Activated CD4-positive, alpha-beta T cell treated with anti-CD3 and anti-CD28 coated beads for 24 hours (primary cell): ENCODE results near the gene TERT.

Source experiments
- DNase-seq, 2 donors: peaks; one replicate each; pipeline ENCODE4 v3.0.0-alpha.2; 2020; ENCODE audit warnings: low read depth in 2 of 2

Gene TERT

DNA sequence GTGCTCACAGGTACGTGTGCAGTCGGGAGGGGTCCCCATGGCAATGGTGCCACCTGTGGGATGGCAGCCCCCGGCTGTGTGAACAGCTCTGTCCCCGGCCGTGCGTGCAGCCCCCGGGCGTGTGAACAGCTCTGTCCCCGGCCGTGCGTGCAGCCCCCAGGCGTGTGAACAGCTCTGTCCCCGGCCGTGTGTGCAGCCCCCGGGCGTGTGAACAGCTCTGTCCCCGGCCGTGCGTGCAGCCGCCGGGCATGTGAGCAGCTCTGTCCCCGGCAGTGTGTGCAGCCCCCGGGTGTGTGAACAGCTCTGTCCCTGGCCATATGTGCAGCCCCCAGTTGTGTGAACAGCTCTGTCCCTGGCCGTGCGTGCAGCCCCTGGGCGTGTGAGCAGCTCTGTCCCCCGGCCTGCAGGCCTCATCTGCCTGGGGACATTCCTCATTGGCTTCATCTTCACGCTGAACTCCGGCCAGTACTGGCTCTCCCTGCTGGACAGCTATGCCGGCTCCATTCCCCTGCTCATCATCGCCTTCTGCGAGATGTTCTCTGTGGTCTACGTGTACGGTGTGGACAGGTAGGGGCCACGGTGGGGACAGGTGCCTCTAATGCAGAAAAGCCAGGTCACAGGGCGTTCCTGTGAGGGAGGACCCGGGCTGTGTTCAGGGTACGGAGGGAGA lies 75.6 kb downstream of the TERT start:
- DNase-seq, result no peak

DNA sequence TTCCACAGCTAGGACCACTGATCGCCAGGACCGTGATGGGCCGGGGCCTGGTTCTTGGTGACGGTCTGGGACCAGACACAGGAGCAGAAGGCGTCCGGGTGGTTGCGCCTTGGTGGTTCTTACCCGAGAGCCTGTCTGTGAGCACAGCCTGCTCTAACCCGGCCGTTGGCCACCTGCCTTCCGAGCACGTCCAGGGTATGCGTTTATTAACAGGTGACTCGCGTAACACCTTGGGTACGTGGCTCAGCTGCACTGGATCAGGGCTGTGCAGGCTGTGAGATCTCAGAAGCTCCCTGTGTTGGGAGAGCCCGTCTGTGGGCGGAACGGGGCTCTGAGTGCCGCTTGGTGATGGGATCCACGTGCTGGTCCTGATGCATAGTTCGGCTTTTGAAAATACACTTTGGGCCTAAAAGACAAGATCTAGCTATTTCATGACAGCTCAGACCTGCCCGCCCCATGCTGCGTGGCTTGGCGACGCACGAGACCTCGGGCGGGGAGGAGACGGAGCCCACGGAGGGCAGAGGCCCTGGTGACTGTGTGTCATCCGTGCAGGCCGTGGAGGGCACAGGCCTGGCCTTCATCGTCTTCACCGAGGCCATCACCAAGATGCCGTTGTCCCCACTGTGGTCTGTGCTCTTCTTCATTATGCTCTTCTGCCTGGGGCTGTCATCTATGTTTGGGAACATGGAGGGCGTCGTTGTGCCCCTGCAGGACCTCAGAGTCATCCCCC lies 76.4 kb downstream of the TERT start:
- no peak for DNase-seq

DNA sequence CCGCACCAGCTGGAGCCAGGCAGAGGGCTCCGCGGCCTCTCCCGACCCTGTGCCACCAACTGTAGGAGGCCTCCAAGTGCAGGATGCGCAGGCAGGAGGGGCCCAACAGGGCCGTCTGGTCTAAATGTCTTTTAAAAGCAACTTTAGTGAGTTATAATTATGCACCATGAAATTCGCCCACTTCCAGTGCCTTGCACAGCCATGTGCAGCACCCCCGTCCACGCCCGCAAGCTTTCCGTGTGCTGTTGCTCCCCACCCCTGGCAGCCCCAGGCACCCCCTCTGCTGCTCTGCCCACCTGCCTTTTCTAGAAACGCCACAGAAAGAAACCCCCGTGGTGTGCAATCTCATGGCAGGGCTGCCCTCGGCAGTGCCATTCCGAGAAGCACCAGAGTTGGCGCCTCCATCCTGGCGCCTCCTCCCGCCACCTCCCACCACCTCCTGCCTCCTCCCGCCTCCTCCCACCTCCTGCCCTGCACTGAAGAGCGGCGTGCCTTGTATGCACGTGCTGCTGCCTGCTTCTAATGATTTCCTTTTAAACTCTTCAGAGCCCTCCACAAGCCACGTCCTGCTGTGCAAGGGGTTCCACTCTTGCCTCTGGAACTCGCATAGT lies 77.2 kb downstream of the TERT start:
- DNase-seq, result no peak

DNA sequence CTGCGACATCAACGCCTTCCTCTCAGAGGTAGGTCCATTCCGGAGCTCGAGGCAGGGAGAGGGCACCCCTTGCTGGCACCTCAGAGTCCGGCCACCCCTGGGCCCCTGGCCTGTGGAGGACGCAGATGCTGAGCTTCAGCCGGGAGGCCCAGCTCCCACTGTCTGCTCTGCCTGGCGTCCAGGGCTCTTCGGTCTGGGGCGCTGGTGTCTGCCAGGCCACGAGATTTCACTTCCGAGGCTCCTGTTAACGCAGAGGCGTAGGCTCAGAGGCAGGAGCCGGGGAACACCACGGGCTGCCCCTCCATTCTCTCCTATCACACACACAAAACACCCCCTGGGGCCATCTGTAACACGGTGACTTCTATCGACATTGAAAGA lies 78.0 kb downstream of the TERT start:
- DNase-seq, result no peak

DNA sequence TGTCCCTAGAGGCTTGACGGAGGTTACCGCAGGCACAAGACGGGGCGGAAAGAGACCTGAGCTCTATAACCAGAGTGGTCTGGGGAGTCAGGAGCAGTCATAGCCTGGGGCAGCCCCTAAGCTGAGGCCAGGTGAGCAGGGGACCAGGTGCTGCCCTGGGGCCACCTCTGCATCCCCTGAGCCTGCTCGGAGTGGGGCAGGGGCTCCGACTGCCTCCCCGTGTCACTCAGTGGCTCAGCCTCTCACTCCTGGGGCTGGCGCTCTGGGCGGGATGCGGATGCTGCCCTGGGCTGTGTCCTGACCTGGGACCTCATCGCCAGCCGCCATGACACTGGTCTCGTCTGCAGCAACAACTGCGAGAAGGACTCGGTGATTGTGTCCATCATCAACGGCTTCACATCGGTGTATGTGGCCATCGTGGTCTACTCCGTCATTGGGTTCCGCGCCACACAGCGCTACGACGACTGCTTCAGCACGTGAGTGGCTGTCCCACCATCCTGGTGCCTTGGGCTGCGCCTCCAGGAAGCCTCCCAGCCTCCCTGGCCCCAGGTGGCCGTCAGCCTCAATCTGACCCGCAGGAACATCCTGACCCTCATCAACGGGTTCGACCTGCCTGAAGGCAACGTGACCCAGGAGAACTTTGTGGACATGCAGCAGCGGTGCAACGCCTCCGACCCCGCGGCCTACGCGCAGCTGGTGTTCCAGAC lies 78.5 kb downstream of the TERT start:
- DNase-seq, result no peak

DNA sequence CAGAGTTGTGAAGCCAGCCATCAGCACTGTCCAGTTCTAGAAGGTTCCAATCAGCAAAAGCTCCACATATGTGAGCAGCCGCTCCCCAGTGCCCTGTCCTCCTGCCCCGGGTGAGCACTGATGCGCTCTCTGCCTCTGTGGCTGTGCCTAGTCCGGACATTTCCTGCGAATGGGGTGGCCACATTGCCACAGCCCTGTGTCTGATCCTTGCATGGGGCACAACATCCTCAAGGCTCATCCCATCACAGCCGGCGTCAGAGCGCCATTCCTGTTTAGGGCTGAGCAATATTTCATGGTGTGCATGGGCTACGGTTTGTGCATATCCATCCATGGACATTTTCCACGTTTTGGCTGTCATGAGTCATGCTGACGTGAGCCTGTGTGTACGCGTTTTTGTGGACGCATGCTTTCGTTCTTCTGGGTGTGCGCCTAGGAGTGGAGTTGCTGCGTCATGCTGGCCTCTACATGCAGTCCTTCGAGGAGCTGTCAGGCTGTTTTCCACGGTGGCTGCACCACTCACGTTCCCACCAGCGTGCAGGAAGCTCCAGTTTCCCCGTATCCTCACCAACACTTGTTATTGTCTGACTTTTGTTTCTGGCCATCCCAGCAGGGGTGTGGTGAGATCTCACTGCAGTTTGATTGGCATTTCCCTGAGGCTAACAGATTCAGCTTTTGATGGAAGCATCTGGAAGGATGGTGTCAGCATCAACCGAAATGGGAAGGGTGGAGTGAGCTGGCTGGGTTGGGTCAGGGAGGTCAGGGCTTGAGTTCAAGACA lies 79.4 kb downstream of the TERT start:
- no peak for DNase-seq

DNA sequence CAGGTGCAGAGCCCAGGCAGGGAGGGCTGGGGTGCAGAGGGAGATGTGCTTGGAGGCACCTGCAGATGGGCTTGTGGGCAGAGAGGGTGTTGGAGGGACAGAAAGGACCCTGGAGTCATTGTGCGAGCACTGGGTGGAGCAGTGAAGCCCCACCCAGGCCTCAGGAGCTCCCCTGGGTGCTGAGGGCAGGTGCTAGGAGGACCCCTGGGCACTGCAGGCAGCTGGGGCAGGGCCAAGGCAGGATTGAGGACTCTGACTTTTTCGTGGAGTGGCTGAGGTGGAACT lies 80.0 kb downstream of the TERT start:
- no peak for DNase-seq

DNA sequence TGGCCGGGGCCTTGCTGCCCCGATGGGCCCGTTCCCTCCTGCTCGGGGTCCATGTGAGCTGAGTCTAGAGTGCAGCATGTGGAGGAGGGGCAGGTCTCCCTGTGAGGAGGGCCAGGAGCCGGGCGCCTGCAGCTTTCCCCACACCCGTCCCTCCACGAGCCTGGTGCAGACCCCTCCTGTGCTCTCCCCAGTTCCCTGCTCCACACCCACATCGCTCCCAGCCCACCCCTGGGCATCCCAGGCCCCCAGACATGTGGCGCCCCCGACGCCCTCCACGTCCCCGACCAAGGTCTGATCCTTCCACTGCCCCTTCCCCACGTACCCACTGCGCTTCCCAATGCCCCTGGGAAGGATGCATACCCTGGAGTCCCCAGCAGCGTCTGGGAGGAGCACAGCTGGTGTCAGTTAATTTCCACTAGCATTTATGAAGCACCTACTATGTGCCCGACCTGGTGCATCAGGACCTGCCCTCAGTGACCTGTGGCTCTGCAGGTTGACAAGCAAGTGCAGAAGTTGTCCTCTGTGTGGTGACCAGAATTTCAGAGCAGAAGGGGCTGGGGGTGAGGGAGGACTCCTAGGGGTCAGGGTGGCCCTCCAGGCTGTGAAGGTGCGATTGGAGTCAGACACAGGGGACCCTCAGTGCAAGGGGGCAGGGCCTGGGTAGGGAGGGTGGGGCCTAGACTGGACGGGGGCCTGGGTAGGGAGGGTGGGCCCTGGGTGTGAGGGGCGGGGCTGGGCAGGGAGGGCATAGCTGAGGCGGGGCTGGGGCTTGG lies 80.5 kb downstream of the TERT start:
- DNase-seq, result no peak

DNA sequence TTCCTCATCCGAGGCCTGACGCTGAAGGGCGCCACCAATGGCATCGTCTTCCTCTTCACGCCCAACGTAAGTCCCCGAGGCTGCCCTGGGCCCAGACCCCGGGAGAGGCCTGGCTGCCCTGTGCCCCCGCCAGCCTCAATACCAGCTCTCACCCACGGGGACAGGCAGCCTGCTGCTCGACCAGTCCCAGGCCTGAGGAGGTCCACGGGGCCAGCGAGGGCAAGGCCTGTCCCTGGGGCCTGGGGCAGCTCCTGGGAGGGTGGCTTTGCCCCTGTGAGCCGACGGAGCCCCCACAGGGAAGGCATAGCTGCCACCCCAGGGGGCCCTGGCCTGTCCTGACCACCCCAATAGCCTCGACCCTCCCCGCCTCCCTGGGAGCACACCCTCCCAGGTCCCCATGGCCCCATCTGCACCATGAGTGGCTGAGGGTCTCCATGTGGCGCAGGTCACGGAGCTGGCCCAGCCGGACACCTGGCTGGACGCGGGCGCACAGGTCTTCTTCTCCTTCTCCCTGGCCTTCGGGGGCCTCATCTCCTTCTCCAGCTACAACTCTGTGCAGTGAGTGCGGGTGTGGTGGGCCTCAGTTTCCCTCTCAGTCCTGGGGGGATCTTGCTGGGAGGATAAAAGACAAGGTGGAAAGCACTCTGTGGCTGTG lies 81.2 kb downstream of the TERT start:
- no peak for DNase-seq

DNA sequence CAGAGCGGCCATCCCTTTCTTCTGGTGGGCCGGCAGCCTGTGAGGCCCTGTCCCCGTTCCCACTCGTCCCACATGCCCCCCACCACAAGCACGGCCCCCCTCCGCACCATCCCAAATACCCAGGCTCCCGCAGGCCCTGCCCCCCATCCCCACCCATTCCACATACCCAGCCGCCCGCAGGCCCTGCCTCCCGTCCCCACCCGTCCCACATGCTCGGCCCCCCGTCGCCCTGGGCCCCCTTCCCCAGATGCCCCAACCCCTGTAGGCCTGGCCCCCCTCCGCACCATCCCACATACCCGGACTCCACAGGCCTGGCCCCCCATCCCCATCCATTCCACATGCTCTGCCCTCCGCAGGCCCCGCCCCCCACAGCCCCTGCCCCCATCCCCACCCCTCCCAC lies 82.0 kb downstream of the TERT start:
- DNase-seq, result no peak

DNA sequence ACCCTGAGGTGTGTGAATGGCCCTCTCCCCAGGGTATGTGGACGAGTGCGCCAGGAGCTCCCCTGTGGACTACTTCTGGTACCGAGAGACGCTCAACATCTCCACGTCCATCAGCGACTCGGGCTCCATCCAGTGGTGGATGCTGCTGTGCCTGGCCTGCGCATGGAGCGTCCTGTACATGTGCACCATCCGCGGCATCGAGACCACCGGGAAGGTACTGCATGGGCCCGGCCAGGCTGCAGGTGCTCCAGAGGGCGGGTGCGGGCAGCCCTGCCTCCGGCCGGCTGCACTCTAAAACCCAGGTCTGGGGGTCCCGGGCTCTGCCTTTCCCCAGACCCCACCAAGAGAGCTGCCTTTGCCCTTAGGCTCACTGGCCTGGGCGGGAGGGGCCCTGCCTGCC lies 82.6 kb downstream of the TERT start:
- DNase-seq, result no peak

DNA sequence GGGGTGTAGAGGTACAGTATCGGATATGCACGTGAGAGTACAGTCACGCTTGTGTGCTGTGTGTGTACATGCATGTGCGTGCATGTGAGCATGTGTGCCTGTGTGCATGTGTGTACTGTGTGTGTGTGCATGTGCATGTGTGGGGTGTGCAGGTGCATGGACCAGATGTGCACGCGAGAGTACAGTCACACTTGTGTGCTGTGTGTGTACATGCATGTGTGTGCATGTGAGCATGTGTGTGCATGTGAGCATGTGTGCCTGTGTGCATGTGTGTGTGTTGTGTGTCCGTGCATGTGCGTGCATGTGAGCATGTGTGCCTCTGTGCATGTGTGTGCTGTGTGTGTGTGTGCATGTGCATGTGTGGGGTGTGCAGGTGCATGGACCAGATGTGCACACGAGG lies 83.2 kb downstream of the TERT start:
- no peak for DNase-seq

DNA sequence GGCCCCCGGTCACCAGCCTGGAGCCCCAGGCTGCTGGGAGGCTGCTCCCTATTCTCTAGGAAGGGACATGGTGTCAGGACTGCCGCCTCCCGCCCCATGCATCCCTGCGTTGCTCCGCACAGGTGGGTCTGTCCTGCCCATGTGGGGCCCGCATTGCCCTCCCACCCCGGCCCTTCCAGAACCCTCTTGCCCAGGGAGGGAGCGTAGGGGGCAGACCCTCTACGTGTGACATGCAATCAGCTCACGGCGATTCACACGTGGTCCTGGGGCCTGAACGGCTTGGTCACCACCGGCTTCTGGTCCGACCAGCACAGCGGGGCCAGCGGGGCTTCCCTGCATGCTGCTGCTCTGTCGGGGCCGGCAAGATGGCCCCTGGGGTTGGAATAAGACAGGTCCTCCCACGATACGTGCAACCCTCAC lies 84.0 kb downstream of the TERT start:
- no peak for DNase-seq

DNA sequence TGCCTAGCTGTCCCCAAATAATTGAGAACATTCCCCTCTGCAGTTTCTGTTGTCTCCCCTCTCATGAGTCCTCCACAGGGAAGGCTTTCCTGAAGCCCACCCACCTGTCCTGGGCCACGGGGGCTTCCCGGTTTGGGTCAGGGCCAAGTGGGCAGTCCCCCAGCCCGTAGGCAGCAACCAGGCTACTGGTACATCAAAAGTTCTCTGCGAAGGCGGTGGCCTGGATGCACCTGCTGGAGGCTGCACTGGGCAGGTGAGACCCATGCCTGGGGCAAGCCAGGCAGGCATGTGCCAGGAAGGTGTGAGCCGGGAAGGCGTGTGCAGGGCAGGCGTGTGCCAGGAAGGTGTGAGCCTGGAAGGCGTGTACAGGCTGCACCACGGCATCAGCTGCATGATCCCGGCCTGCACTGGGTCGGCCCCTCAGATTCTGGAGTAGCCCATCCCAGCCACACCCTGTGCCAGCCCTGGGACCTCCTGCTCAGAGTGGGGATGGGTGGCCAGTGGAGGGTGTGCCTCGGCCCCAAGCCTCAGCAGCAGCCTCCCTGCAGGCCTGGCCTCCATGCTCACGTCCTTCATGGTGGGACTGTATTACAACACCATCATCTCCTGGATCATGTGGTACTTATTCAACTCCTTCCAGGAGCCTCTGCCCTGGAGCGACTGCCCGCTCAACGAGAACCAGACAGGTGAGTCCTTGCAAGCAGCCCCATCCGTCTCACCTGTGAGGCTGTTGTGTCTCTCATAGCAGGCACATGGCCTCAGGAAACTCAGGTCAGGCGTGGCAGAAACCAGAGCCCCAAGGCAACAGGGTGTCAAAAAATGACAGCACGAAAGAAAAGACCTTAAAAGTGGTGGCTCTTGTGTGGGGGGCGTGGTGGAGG lies 84.7 kb downstream of the TERT start:
- DNase-seq, result no peak

DNA sequence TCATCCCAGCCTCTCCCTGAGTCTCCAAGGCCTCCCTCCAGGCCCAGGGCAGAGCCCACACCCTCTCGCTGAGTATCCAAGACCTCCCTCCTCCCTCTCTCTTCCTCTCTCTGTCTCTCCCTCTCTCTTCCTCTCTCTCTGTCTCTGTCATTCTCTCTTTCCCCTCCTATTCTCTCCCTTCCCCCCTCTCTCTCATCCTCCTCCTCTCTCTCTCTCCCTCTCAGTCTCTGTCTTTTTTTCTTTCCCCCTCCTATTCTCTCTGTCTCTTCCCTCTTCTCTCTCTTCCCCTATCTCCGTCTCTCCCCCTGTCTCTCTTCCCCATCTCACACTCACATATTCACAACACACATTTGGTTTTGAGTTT lies 85.4 kb downstream of the TERT start:
- DNase-seq, result no peak

DNA sequence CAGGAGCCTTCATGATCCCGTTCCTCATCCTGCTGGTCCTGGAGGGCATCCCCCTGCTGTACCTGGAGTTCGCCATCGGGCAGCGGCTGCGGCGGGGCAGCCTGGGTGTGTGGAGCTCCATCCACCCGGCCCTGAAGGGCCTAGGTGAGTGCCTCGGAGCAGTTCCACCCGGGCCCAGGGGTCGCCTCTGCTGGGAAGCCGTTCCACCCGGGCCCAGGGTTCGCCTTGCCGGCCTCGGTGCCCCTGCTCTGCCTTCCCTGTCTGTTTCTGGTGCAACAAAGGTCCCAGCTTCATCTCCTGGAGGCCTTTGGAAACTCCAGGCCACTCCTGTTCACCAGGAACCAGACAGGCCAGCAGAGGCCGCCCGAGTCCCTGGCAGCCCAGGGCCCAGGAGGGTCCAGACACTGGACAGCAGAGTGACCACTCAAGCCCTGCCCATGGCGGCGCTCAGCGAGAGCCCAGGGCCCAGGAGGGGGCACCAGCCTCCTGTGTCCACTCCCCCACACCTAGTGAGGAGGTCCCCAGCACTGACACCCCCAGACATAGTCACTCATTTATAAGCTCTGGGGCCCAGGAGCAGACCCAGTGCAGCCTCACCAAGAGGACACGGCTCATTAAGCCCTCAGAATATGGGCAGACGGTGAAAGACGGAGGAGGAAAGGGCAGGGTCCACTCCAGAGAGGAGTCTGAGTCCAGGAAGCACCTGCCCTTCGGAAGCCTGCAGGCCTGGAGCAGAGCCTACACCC lies 86.0 kb downstream of the TERT start:
- DNase-seq, result no peak

DNA sequence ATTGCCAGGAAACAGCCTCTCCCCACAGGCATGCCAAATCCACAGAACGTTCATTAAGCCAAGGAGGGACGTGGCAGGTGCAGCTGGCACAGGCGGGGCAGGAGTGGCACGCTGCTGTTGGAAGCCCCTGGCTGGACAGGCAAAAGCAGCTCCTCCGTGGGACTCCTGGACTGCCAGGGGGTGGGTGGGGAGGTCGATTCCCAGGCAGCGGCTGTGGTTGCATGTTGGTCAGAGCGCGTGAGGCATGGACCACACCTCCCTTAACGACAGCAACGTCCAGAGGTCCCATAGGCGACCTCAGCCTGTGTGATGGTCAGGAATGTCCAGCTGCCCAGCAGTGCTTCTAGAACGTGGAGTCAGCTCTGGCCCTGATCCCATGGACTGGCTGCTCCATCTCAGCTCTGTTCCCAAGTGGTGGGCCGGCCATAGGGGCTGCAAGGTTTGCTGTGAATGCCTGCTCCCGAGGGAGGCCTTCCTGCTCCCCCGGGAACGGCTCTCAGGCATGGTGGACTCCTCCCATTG lies 86.6 kb downstream of the TERT start:
- DNase-seq, result no peak

DNA sequence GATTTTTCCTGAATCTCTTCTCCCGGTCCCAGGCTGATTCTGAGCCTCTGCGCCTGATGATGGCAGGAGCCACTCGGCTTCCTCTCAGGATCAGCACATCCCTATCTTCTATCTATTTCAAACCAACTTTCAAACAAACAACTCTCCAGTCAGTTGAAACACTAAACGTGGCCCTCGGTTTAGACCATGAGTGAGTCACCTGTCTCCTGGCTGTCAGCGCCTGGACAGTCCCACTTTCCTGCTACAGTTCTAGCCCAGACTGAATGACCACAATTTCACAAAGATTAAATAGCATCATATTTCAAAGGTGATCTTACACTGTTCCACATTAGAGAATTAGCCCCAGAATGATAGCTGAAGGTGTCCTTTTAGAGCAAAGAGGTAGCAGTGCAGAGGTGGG lies 87.3 kb downstream of the TERT start:
- no peak for DNase-seq
